Esophagus muscularis mucosa (tissue), 4 donors: ENCODE results near the gene MYCN. TPM values are rescaled to one million over a fixed set of nuclear protein-coding genes. Genes with fewer than 3 reads are reported as not detected.
"Not testable (repeated sequence)": the region's sequence is repeated elsewhere in the genome, so short reads cannot be mapped to it uniquely, and the experiment has no call there.

Source experiments
- DNase-seq: peaks from one replicate; pipeline ENCODE4 v3.0.0-alpha.2; 2017; ENCODE audit errors: extremely low spot score
- H3K27ac ChIP-seq, 4 donors: fragments of 200-600 bp; sonication (generic); replicated peaks in 1 of 4; 1 replicate in 3 of 4; 2 replicates in 1 of 4; pipeline ENCODE4 v1.5.1; 2016 to 2019; ENCODE audit warnings: mild to moderate bottlenecking in 1 of 4
- H3K27me3 ChIP-seq, 4 donors: fragments of 200-600 bp; sonication (generic); one replicate each; pipeline versions ENCODE4 v1.5.1 to v1.6.0; 2016 to 2019
- H3K36me3 ChIP-seq, 4 donors: fragments of 200-600 bp; sonication (generic); one replicate each; pipeline ENCODE4 v1.5.1; 2016 to 2019
- H3K4me1 ChIP-seq, 4 donors: fragments of 200-600 bp; sonication (generic); one replicate each; pipeline ENCODE4 v1.5.1; 2016 to 2019
- H3K4me3 ChIP-seq, 4 donors: fragments of 200-600 bp; sonication (generic); 1 replicate in 2 of 4; 2 replicates in 2 of 4; pipeline ENCODE4 v1.5.1; 2016 to 2019; ENCODE audit warnings: mild to moderate bottlenecking in 4 of 4, moderate library complexity in 1 of 4
- H3K9me3 ChIP-seq, 4 donors: fragments of 200-600 bp; sonication (generic); 1 replicate in 3 of 4; 2 replicates in 1 of 4; pipeline ENCODE4 v1.5.1; 2016 to 2019
- EP300 ChIP-seq: sonication (generic); formaldehyde crosslinking; IDR thresholded peaks from one replicate; pipeline ENCODE4 v1.6.1; 2017; ENCODE audit warnings: antibody characterized with exemption
- POLR2A ChIP-seq: fragments of 450-650 bp; IDR thresholded peaks from one replicate; pipeline ENCODE4 v1.6.1; 2017; ENCODE audit warnings: antibody characterized with exemption, moderate library complexity, mild to moderate bottlenecking, low read depth
- POLR2AphosphoS5 ChIP-seq, 2 donors: sonication (generic); formaldehyde crosslinking; IDR thresholded peaks; one replicate each; pipeline ENCODE4 v1.6.1; 2017; ENCODE audit warnings: antibody characterized with exemption in 2 of 2
- WGBS: methylation state at CpG from one replicate; pipeline ENCODE4 v1.1.5; 2018; 5-methylcytosine and 5-hydroxymethylcytosine counted together
- intact Hi-C: fragments of 100-400 bp; cut with DNase I; formaldehyde crosslinking; loops from one replicate; pipeline ENCODE4 v1.15.1; 2023
- total RNA-seq, 4 donors: library from RNA; depleted of rRNA; stranded (reverse); fragments of >200 nt; gene quantifications; one replicate each; pipeline versions ENCODE4 v1.1.0 to v1.2.1, GENCODE V29; 2016
- TF ChIP-seq, protein P1 (sequence below), 3 experiments: fragments of 200-600 bp in 2 of 3; fragments of 450-650 bp in 1 of 3; sonication (generic) in 2 of 3; IDR thresholded peaks; one replicate each; pipeline ENCODE4 v1.5.1; 2017 to 2019; ENCODE audit warnings: antibody characterized with exemption in 3 of 3, mild to moderate bottlenecking in 2 of 3, moderate library complexity in 1 of 3

Gene MYCN
- total RNA-seq, 4 donors from 2014 or later: 0.83 to 1.2 (median 1.1) TPM

DNA sequence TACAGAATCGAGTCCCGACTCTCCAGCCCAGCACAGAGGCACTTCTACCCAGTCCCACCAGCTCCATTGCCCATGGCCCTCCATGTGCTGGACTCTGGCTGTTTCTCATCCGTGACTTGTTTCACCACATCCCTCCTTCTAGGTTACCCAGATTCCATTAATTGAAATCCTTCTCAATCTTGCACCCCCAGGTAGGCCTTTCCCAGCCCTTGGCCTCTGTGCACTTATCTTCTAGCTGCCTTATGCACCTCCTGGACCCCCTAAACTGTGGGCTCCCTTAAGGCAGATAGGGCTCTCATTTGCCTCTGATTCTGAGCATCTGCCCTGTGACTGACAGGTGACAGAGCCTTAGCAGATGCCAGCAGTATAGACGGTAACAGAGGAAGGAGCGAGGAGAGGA is 9.2 kb downstream of the MYCN start:
- TF ChIP-seq EP300 (no peak), POLR2AphosphoS5 (IDR thresholded peaks at IDR 0.05) (no peak), POLR2A (no peak)
- TF ChIP-seq, protein P1, sequence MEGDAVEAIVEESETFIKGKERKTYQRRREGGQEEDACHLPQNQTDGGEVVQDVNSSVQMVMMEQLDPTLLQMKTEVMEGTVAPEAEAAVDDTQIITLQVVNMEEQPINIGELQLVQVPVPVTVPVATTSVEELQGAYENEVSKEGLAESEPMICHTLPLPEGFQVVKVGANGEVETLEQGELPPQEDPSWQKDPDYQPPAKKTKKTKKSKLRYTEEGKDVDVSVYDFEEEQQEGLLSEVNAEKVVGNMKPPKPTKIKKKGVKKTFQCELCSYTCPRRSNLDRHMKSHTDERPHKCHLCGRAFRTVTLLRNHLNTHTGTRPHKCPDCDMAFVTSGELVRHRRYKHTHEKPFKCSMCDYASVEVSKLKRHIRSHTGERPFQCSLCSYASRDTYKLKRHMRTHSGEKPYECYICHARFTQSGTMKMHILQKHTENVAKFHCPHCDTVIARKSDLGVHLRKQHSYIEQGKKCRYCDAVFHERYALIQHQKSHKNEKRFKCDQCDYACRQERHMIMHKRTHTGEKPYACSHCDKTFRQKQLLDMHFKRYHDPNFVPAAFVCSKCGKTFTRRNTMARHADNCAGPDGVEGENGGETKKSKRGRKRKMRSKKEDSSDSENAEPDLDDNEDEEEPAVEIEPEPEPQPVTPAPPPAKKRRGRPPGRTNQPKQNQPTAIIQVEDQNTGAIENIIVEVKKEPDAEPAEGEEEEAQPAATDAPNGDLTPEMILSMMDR (IDR thresholded peaks at IDR 0.05): no peak
- WGBS: 92% methylated on average over 5 of the region's 5 CpGs
- no peak for DNase-seq
- no peaks in the 10 kb centered on the region for H3K4me1 ChIP-seq
- H3K36me3 ChIP-seq: no peaks in the 10 kb centered on the region
- H3K27ac ChIP-seq: no peak overlapping the region
- intact Hi-C loops: loop anchor here (10.0 kb wide), 1 partner anchor 335 kb away; no protein-coding TSS in a partner anchor
- H3K9me3 ChIP-seq: no peaks in the 10 kb centered on the region
- no peak overlapping the region for H3K4me3 ChIP-seq
- H3K27me3 ChIP-seq: peaks cover 0 to 11% (median 0%) of the 10 kb centered on the region in 4 donors

DNA sequence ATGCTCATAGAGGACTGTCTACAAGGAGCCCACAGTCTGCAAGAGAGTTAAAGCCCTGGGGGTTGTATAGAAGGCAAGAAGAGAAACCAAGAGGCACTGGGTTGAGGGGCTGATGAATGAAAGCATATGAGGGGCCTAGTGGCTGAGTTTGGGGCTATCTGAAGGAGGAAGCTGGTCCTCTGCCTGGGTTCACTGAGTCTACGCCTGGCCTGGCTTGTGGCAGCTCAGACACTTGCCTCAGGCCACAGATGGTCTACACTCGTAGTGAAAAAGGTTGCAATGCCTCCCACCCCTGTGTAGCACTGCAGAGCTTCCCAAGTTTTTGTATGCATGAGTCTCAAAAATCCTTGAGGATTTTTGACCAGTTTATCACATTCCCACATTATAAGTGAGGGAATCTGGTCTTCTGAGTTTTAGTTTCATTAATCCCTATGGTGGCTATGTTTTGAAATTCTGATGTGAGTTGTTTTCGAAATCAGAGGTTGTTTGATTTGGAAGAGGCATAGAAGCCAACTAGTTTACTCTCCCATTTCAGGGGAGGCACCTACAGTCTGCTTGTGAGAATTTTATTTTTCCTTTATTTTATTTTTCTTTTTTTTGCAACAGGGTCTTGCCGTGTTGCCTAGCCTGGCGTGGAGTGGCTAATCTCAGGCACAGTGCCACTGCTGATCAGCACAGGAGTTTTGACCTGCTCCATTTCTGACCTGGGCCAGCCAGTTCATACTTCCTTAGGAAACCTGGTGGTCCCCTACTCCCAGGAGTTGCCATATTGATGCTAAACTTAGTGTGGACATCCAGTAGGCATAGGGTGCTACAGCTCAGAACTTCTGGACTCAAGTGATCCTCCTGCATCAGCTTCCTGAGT is 10.0 kb downstream of the MYCN start:
- WGBS: 89% methylated on average over 5 of the region's 5 CpGs
- no peak for DNase-seq
- Histone ChIP-seq H3K27ac (no peak overlapping the region), H3K36me3 (no peaks in the 10 kb centered on the region), H3K4me3 (no peak overlapping the region), H3K4me1 (no peaks in the 10 kb centered on the region), H3K27me3 (peaks cover 0 to 11% (median 0%) of the 10 kb centered on the region in 4 donors), H3K9me3 (no peaks in the 10 kb centered on the region)
- intact Hi-C loops: no loop called here
- TF ChIP-seq EP300 (no peak), POLR2AphosphoS5 (IDR thresholded peaks at IDR 0.05) (no peak), POLR2A (no peak)
- TF ChIP-seq, protein P1 (IDR thresholded peaks at IDR 0.05): no peak

DNA sequence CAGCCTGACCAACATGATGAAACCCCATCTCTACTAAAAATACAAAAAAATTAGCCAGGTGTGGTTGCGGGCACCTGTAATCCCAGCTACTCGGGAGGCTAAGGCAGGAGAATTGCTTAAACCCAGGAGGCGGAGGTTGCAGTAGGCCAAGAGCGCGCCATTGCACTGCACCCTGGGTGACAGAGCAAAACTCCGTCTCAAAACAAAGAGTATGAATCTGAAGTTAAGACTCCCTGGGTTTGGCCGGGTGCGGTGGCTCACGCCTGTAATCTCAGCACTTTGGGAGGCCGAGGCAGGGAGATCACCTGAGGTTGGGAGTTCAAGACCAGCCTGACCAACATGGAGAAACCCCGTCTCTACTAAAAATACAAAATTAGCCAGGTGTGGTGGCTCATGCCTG is 11.6 kb downstream of the MYCN start:
- H3K9me3 ChIP-seq, H3K27ac ChIP-seq, H3K27me3 ChIP-seq, intact Hi-C loops, H3K4me3 ChIP-seq, H3K36me3 ChIP-seq, DNase-seq, H3K4me1 ChIP-seq: not testable (repeated sequence)
- 95% methylated on average over 11 of the region's 11 CpGs for WGBS

DNA sequence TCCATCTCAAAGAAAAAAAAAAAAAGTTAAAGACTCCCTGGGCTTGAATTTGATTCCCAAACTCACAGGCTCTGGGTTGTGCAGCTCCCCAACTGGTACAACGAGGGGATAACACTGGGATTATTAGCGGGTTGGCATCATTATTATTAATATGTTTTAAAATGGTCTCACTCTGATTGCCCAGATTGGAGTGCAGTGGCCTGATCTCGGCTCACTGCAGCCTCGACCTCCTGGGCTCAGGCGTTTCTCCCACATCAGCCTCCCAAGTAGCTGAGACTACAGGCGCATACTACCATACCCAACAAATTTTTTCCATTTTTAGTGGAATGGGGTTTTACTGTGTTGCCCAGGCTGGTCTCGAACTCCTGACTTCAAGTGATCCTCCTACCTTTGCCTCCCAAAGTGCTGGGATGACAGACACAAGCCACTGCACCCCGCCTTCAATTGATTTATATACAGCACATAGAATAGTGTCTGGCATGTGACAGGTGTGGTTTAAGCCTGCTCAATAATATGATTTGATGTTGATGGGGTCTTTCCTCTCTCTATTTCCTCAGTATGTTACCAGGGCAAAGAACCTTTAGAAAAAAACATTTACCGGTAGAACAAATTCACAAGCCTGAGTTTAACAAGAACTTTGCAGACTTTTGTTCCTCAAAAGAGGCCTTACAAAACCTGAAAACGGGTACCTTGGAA is 12.2 kb downstream of the MYCN start:
- TF ChIP-seq POLR2A: no peak
- TF ChIP-seq POLR2AphosphoS5 (IDR thresholded peaks at IDR 0.05): no peak
- TF ChIP-seq EP300: no peak
- TF ChIP-seq, protein P1 (IDR thresholded peaks at IDR 0.05): no peak
- Histone ChIP-seq H3K27ac (no peak overlapping the region), H3K9me3 (no peaks in the 10 kb centered on the region), H3K36me3 (no peaks in the 10 kb centered on the region), H3K4me3 (no peak overlapping the region), H3K27me3 (peaks cover 0 to 10% (median 0%) of the 10 kb centered on the region in 4 donors), H3K4me1 (no peaks in the 10 kb centered on the region)
- intact Hi-C loops: no loop called here
- no peak for DNase-seq
- 94% methylated on average over 10 of the region's 10 CpGs for WGBS

GRCh38 chr2:15953147-15953630 is 12.8 kb downstream of the MYCN start:
- H3K9me3 ChIP-seq: no peaks in the 10 kb centered on the region
- intact Hi-C loops: no loop called here
- H3K27ac ChIP-seq: no peak overlapping the region
- TF ChIP-seq EP300 (no peak), POLR2AphosphoS5 (IDR thresholded peaks at IDR 0.05) (no peak), POLR2A (no peak)
- TF ChIP-seq, protein P1 (IDR thresholded peaks at IDR 0.05): no peak
- 93% methylated on average over 6 of the region's 6 CpGs for WGBS
- no peak overlapping the region for H3K4me3 ChIP-seq
- H3K36me3 ChIP-seq: no peaks in the 10 kb centered on the region
- H3K27me3 ChIP-seq: peaks cover 0 to 10% (median 0%) of the 10 kb centered on the region in 4 donors
- H3K4me1 ChIP-seq: no peaks in the 10 kb centered on the region
- no peak for DNase-seq
